Smooth muscle cell (in vitro differentiated cells): ENCODE data around the gene NRXN3. TPM values are rescaled to one million over a fixed set of nuclear protein-coding genes. Genes with fewer than 3 reads are reported as not detected.

ENCODE experiments used
- DNase-seq: peaks from one replicate; lab custom pipeline; 2025; ENCODE audit not compliant: unreplicated experiment; lab: John Stamatoyannopoulos, UW
- H2AFZ ChIP-seq: fragments of 200-600 bp; sonication (generic); 2 replicates; pipeline ENCODE4 v1.6.0; 2016; ENCODE audit warnings: antibody characterized with exemption, low read depth, mild to moderate bottlenecking
- H3F3A ChIP-seq: fragments of 200-600 bp; sonication (generic); 2 replicates; pipeline ENCODE4 v1.6.0; 2017; ENCODE audit warnings: antibody characterized with exemption, low read depth
- H3K27ac ChIP-seq: fragments of 200-600 bp; sonication (generic); 2 replicates; pipeline ENCODE4 v1.5.1; 2016; ENCODE audit warnings: low read depth, mild to moderate bottlenecking
- H3K27me3 ChIP-seq: fragments of 200-600 bp; sonication (generic); 2 replicates; pipeline ENCODE4 v1.6.1; 2016; ENCODE audit warnings: low read depth, mild to moderate bottlenecking
- H3K36me3 ChIP-seq: fragments of 200-600 bp; sonication (generic); 2 replicates; pipeline ENCODE4 v1.5.1; 2016; ENCODE audit warnings: low read depth
- H3K4me1 ChIP-seq: fragments of 200-600 bp; sonication (generic); 2 replicates; pipeline ENCODE4 v1.5.1; 2016; ENCODE audit warnings: low read depth
- H3K4me2 ChIP-seq: fragments of 200-600 bp; sonication (generic); 2 replicates; pipeline ENCODE4 v1.6.0; 2016; ENCODE audit warnings: mild to moderate bottlenecking
- H3K4me3 ChIP-seq: fragments of 200-600 bp; sonication (generic); 2 replicates; pipeline ENCODE4 v1.5.1; 2016; ENCODE audit warnings: mild to moderate bottlenecking
- H3K79me2 ChIP-seq: fragments of 200-600 bp; sonication (generic); 2 replicates; pipeline ENCODE4 v1.6.0; 2016; ENCODE audit warnings: low read depth, mild to moderate bottlenecking
- H3K9ac ChIP-seq: fragments of 200-600 bp; sonication (generic); 2 replicates; pipeline ENCODE4 v1.6.0; 2016; ENCODE audit warnings: low read depth
- H3K9me3 ChIP-seq: fragments of 200-600 bp; sonication (generic); replicated peaks from 2 replicates; pipeline ENCODE4 v1.5.1; 2016; ENCODE audit warnings: low read depth
- H4K20me1 ChIP-seq: fragments of 200-600 bp; sonication (generic); 2 replicates; pipeline ENCODE4 v1.6.0; 2016; ENCODE audit warnings: low read depth
- CTCF ChIP-seq: fragments of 200-600 bp; sonication (generic); IDR thresholded peaks from 2 replicates; pipeline ENCODE4 v1.5.1; 2017; ENCODE audit warnings: borderline replicate concordance, mild to moderate bottlenecking, antibody characterized with exemption; ENCODE audit not compliant: insufficient read depth, poor library complexity, severe bottlenecking
- WGBS: methylation state at CpG from one replicate; pipeline ENCODE4 v1.1.7; 2016; ENCODE audit warnings: low lambda C conversion rate; 5-methylcytosine and 5-hydroxymethylcytosine counted together
- polyA plus RNA-seq: library from polyadenylated mRNA; unstranded; fragments of >200 nt; fragmentation: Nextera tagmentation; extraction: Ambion mirVana; gene quantifications from 2 replicates; pipeline ENCODE4 v1.2.1, GENCODE V29; 2016
- total RNA-seq: library from RNA; depleted of rRNA; stranded (reverse); fragments of >200 nt; gene quantifications from 2 replicates; pipeline ENCODE4 v1.2.3, GENCODE V29; 2014

NRXN3 gene
- total and polyA plus RNA-seq, 2 experiments from 2014 or later, result 1.2 to 7.0 TPM

- Histone ChIP-seq H3K27me3 (no peaks in the 10 kb centered on the region), H3K27ac (no peak overlapping the region), H3K4me3 (no peak overlapping the region), H3K79me2 (no peaks in the 10 kb centered on the region), H3K36me3 (no peaks in the 10 kb centered on the region), H2AFZ (peak overlapping the region; percentile 60), H3K4me1 (no peaks in the 10 kb centered on the region), H3K4me2 (no peak overlapping the region), H4K20me1 (no peaks in the 10 kb centered on the region), H3F3A (no peaks in the 10 kb centered on the region), H3K9me3 (no peaks in the 10 kb centered on the region), H3K9ac (no peak overlapping the region)
- WGBS, result 73% methylated on average over 3 of the region's 3 CpGs
- DNase-seq, result no peak
- no peak for TF ChIP-seq CTCF
Observed at GRCh38 chr14:79502136-79502750, 1332.1 kb downstream of the NRXN3 start.

- Histone ChIP-seq H3K27ac (no peak overlapping the region), H3K79me2 (no peaks in the 10 kb centered on the region), H3K9ac (no peak overlapping the region), H3K36me3 (no peaks in the 10 kb centered on the region), H4K20me1 (no peaks in the 10 kb centered on the region), H3K27me3 (no peaks in the 10 kb centered on the region), H3K9me3 (no peaks in the 10 kb centered on the region), H2AFZ (peak overlapping the region; percentile 60), H3K4me1 (no peaks in the 10 kb centered on the region), H3K4me3 (no peak overlapping the region), H3F3A (no peaks in the 10 kb centered on the region), H3K4me2 (no peak overlapping the region)
- DNase-seq, result no peak
- 43% methylated on average over 1 of the region's 1 CpG for WGBS
- TF ChIP-seq CTCF, result no peak
Observed at GRCh38 chr14:79502751-79503148, 1332.6 kb downstream of the NRXN3 start.

- no peak for DNase-seq
Observed at GRCh38 chr14:79510659-79511058, 1340.5 kb downstream of the NRXN3 start.

More at GRCh38 chr14:79510659-79511058, 1340.5 kb downstream of the NRXN3 start:
- TF ChIP-seq CTCF, result no peak
- Histone ChIP-seq H3K4me2 (peak overlapping the region; percentile 23), H3K27ac (peak overlapping the region; percentile 2), H3K4me3 (no peak overlapping the region), H3K9ac (no peak overlapping the region), H3K27me3 (no peaks in the 10 kb centered on the region), H4K20me1 (no peaks in the 10 kb centered on the region), H3K4me1 (peaks cover 29% of the 10 kb centered on the region), H3K9me3 (no peaks in the 10 kb centered on the region), H2AFZ (no peak overlapping the region), H3K79me2 (no peaks in the 10 kb centered on the region), H3K36me3 (no peaks in the 10 kb centered on the region), H3F3A (no peaks in the 10 kb centered on the region)
- WGBS, result 15% methylated on average over 3 of the region's 3 CpGs
